Activated CD8-positive, alpha-beta T cell treated with anti-CD3 and anti-CD28 coated beads, Interleukin-2, amount 10 ng/mL, durations not matched to agents 7 days and 5 days (primary cell): ENCODE results near the gene ARFRP1. TPM values are rescaled to one million over a fixed set of nuclear protein-coding genes. Genes with fewer than 3 reads are reported as not detected.
"Not testable (repeated sequence)": the region's sequence is repeated elsewhere in the genome, so short reads cannot be mapped to it uniquely, and the experiment has no call there.

Source experiments
- ATAC-seq: fragments of 150-1000 bp; cut with Tn5 transposase; one replicate; pipeline ENCODE4 v1.10.0; 2021; ENCODE audit warnings: moderate library complexity
- CTCF ChIA-PET: fragments of 350-600 bp; sonication (Branson Sonifier 250); formaldehyde crosslinking; loops from one replicate; lab custom pipeline; 2021; ENCODE audit warnings: antibody characterized with exemption; lab: Charles Lee
- POLR2A ChIA-PET: fragments of 350-600 bp; sonication (Branson Sonifier 250); formaldehyde crosslinking; loops from one replicate; lab custom pipeline; 2021; ENCODE audit warnings: antibody characterized with exemption; lab: Charles Lee
- DNase-seq: peaks from one replicate; pipeline ENCODE4 v3.0.0-alpha.2; 2020
- H3K27ac Mint-ChIP-seq: one replicate; pipeline ENCODE4 v1.8.0; 2021; ENCODE audit warnings: mild to moderate bottlenecking, mixed read lengths
- H3K27me3 Mint-ChIP-seq: one replicate; pipeline ENCODE4 v1.8.0; 2021; ENCODE audit warnings: low read depth, mixed read lengths
- H3K36me3 Mint-ChIP-seq: one replicate; pipeline ENCODE4 v1.8.0; 2021; ENCODE audit warnings: low read depth, mixed read lengths
- H3K4me1 Mint-ChIP-seq: one replicate; pipeline ENCODE4 v1.8.0; 2021; ENCODE audit warnings: low read depth, mixed read lengths
- H3K4me3 Mint-ChIP-seq: one replicate; pipeline ENCODE4 v1.8.0; 2021; ENCODE audit warnings: mild to moderate bottlenecking, mixed read lengths
- H3K9me3 Mint-ChIP-seq: one replicate; pipeline ENCODE4 v1.8.0; 2022; ENCODE audit warnings: mixed read lengths; ENCODE audit not compliant: insufficient read depth
- total RNA-seq, 2 experiments: library from RNA; stranded (reverse); gene quantifications; one replicate each; pipeline ENCODE4 v1.2.3, GENCODE V29; 2021

The ARFRP1 gene
- total RNA-seq, 2 experiments from 2014 or later, result 55.2 to 57.6 TPM

- no peak for ATAC-seq
- Mint-ChIP-seq H3K27me3 (no peaks in the 10 kb centered on the region), H3K36me3 (peaks cover 23% of the 10 kb centered on the region), H3K27ac (no peak overlapping the region), H3K4me1 (no peaks in the 10 kb centered on the region), H3K4me3 (no peak overlapping the region), H3K9me3 (no peaks in the 10 kb centered on the region)
- ChIA-PET CTCF (no interaction called here), POLR2A (no interaction called here)
- DNase-seq, result no peak
These were observed 29.7 kb downstream of the ARFRP1 start for GRCh38 chr20:63678071-63678470.

DNA sequence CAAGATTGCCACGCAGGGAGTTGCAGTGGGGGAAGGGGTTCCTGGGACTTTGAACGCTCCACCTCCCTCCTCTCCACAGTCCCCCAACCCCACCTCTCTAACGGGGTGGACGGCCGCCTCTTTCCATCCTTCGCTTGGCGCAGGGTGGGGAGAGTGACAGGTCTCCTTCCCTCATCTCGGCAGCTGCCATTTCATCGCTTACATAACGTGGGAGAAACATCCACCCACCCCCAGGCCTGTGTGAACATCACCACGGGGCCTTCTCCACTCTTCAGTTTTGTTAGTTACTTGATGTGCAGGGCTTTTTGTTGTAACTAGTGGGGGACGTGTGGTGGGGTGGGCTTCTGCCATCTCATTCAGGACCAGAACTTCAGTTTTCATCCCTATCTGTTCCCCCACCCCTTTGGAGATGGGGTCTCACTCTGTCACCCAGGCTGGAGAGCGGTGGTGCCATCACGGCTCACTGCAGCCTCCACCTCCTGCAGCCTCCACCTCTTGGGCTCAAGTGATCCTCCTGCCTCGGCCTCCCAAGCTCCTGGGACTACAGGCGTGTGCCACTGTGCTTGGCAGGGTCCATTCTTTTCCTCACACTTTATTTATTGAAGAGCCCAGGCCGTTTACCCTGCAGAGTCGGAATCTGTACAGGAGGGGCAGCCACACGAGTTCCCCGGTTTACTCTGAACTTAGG lies 32.0 kb downstream of the ARFRP1 start:
- Mint-ChIP-seq H3K4me3 (no peak overlapping the region), H3K36me3 (peaks cover 27% of the 10 kb centered on the region), H3K9me3 (no peaks in the 10 kb centered on the region), H3K27me3 (no peaks in the 10 kb centered on the region), H3K27ac (no peak overlapping the region), H3K4me1 (no peaks in the 10 kb centered on the region)
- DNase-seq (no peak), ATAC-seq (no peak)
- POLR2A ChIA-PET, result no interaction called here
- CTCF ChIA-PET, result no interaction called here

- DNase-seq (no peak), ATAC-seq (no peak)
- Mint-ChIP-seq H3K27me3 (no peaks in the 10 kb centered on the region), H3K27ac (no peak overlapping the region), H3K4me1 (no peaks in the 10 kb centered on the region), H3K9me3 (no peaks in the 10 kb centered on the region), H3K36me3 (peaks cover 32% of the 10 kb centered on the region), H3K4me3 (no peak overlapping the region)
- POLR2A ChIA-PET, result no interaction called here
- CTCF ChIA-PET, result no interaction called here
These were observed 33.8 kb downstream of the ARFRP1 start for GRCh38 chr20:63673951-63674350.

DNA sequence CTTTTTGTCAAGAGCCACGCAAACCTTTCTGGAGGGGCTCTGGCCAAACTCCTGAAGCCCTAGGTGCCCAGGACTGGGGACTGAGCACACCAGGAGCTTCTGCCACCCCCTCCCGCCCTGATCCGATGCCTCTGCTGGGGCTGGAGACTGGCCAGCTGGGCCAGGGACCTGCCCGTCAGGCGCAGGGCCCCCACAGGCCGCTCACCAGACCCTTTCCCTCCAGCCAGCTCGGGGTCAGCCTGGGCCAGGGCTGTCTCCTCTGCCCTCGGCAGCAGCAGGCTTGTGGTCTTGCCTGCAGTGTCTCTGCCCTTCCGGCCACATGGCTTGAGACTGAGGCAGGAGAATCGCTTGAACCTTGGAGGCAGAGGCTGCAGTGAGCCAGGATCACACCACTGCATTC lies 35.1 kb downstream of the ARFRP1 start:
- H3K4me1 Mint-ChIP-seq, result no peaks in the 10 kb centered on the region
- CTCF ChIA-PET, result no interaction called here
- no peaks in the 10 kb centered on the region for H3K27me3 Mint-ChIP-seq
- no peaks in the 10 kb centered on the region for H3K9me3 Mint-ChIP-seq
- no peak overlapping the region for H3K27ac Mint-ChIP-seq
- POLR2A ChIA-PET, result no interaction called here
- H3K4me3 Mint-ChIP-seq, result no peak overlapping the region
- ATAC-seq (no peak), DNase-seq (no peak)
- peaks cover 34% of the 10 kb centered on the region for H3K36me3 Mint-ChIP-seq

DNA sequence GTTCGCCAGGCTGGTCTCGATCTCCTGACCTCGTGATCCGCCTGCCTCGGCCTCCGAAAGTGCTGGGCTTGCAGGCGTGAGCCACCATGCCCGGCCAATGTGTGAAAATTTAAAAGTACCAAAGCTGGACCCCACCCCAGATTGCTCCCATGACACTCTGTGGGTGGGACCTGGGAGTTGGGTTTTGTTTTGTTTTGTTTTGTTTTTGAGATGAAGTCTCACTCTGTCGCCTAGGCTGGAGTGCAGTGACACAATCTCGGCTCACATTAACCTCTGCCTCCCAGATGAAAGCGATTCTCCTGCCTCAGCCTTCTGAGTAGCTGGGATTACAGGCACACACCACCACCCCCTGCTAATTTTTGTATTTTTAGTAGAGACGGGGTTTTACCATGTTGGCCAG lies 36.1 kb downstream of the ARFRP1 start:
- H3K4me1 Mint-ChIP-seq, H3K9me3 Mint-ChIP-seq, H3K27ac Mint-ChIP-seq, DNase-seq, H3K27me3 Mint-ChIP-seq, CTCF ChIA-PET, ATAC-seq, POLR2A ChIA-PET, H3K4me3 Mint-ChIP-seq: not testable (repeated sequence)
- H3K36me3 Mint-ChIP-seq, result peaks cover 32% of the 10 kb centered on the region

GRCh38 chr20:63668351-63668750 lies 39.4 kb downstream of the ARFRP1 start:
- Mint-ChIP-seq H3K36me3 (peaks cover 26% of the 10 kb centered on the region), H3K27me3 (no peaks in the 10 kb centered on the region), H3K9me3 (no peaks in the 10 kb centered on the region), H3K4me1 (no peaks in the 10 kb centered on the region), H3K4me3 (no peak overlapping the region), H3K27ac (no peak overlapping the region)
- POLR2A ChIA-PET, result interaction anchor here (0.6 kb wide), 1 partner anchor 11 kb away, joined by 3 read pairs; no protein-coding TSS in a partner anchor
- no peak for DNase-seq
- CTCF ChIA-PET, result interaction anchor here (1.0 kb wide), 1 partner anchor 118 kb away, joined by 3 read pairs; no protein-coding TSS in a partner anchor
- no peak for ATAC-seq

DNA sequence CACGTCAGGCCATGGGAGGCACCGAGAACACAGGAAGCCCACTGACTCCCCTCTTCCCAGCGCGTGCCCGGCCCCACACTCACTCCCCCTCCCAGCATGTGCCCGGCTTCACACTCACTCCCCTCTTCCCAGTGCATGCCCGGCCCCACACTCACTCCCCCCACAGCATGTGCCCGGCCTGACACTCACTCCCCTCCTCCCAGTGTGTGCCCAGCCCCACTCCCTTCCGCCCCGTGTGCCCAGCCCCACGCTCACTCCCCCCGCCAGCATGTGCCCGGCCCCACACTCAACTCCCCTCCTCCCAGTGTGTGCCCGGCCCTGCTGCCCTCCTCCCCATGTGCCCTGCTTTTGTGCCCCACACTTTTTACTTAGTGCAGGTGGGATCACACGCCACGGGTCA lies 39.9 kb downstream of the ARFRP1 start:
- CTCF ChIA-PET, result no interaction called here
- H3K9me3 Mint-ChIP-seq, result no peaks in the 10 kb centered on the region
- no peak for ATAC-seq
- POLR2A ChIA-PET, result interaction anchor here (0.6 kb wide), 1 partner anchor 10 kb away, joined by 3 read pairs; no protein-coding TSS in a partner anchor
- DNase-seq, result no peak
- H3K27me3 Mint-ChIP-seq, result no peaks in the 10 kb centered on the region
- H3K4me3 Mint-ChIP-seq, result no peak overlapping the region
- no peak overlapping the region for H3K27ac Mint-ChIP-seq
- peaks cover 26% of the 10 kb centered on the region for H3K36me3 Mint-ChIP-seq
- no peaks in the 10 kb centered on the region for H3K4me1 Mint-ChIP-seq

DNA sequence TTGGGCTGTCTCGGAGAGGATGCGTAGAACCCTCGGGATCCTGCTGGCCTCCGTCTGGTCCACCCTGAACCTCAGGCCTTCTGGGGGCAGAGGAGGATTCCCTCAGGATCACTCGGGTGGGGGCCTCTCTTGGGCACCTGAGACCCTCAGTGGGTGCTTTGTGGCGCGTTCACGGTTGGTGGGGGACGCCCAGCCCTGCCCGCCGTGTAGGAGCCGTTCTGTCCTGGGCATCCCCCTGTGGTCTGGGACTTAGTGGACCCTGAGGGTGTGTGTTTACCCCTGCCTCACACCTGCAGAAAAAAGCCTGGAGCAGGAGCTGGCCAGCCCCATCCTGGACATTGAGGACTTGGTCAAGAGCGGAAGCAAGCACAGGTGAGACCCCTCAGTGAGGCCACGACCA lies 42.1 kb downstream of the ARFRP1 start:
- CTCF ChIA-PET, result interaction anchor here (1.4 kb wide), 1 partner anchor 8 kb away, joined by 3 read pairs; the partner anchor contains the start of gene RTEL1
- Mint-ChIP-seq H3K4me1 (no peaks in the 10 kb centered on the region), H3K27ac (no peak overlapping the region), H3K4me3 (no peak overlapping the region), H3K9me3 (no peaks in the 10 kb centered on the region), H3K27me3 (no peaks in the 10 kb centered on the region), H3K36me3 (peaks cover 28% of the 10 kb centered on the region)
- POLR2A ChIA-PET, result no interaction called here
- ATAC-seq (no peak), DNase-seq (no peak)

DNA sequence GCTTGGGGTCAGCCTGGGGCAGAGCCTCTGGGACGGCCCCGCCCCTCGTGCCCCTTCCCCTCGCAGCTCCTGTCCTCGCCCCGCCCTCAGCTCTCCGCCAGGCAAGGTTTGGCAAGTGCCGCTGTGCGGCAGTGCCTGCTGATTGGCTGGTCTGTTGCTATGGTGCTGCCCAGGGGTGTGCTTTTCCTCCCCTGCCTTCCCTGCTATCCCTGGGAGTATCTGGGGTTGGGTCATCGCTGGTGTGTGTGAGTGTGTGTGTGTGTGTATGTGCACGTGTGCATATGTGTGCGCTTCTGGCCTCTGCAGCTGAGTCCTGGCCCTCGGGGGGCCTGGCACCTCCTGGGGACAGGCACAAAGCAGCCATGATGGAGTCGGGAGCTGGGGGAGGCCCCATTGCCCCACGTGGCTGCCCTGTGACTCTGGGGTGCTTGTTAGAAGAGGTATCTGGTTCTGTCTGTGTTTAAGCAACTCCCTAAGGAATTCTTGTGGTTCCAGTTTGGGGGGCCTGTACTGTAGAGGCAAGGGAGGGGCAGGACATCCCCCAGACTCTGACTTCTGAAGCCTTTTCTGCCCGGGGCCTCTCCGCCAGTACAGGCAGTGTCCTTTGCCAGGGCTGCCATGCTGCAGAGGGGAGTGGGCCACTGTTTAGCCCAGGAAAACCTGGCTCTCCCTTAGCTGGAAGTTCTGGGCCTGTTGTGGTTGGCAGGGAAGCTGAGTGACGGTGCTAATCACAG lies 42.7 kb downstream of the ARFRP1 start:
- POLR2A ChIA-PET, result no interaction called here
- no peaks in the 10 kb centered on the region for H3K27me3 Mint-ChIP-seq
- H3K4me1 Mint-ChIP-seq, result no peaks in the 10 kb centered on the region
- no peak overlapping the region for H3K4me3 Mint-ChIP-seq
- no peak for ATAC-seq
- no peak for DNase-seq
- H3K9me3 Mint-ChIP-seq, result no peaks in the 10 kb centered on the region
- no peak overlapping the region for H3K27ac Mint-ChIP-seq
- CTCF ChIA-PET, result no interaction called here
- peaks cover 29% of the 10 kb centered on the region for H3K36me3 Mint-ChIP-seq

DNA sequence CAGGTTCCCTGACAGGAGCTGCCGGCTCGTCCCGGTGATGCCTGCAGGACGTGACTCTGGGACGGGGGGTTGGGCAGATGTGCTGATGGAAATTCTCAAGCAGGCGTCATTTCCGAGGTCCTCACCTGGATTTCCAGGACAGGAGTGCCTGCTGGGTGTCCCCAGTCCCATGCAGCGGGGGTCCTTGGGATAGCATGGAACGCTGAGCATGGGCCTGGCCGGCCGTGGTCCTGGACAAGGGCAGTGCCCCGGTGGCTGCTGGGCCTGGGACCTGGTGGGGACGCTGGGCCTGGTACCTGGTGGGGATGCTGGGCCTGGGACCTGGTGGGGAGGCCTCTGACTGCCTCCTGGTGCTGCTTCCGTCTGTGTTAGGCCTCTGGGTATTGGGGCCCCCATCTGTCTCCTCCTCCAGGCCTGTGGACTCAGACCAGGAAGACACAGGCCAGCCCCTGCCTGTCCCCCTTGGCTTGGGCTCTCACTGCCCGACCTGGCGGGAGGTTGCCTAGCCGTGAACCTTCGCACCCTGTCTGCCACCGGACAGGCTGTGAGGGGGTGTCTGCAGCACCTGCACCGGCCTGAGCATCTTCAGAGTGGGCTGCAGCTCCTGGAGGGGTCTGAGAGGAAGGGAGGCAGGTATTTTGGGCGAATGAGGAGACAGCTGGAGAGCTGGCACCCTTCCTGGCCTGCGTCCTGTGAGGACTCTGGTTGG lies 43.5 kb downstream of the ARFRP1 start:
- ATAC-seq (no peak), DNase-seq (no peak)
- Mint-ChIP-seq H3K4me1 (peaks cover 6% of the 10 kb centered on the region), H3K27ac (no peak overlapping the region), H3K4me3 (no peak overlapping the region), H3K27me3 (no peaks in the 10 kb centered on the region), H3K36me3 (peaks cover 27% of the 10 kb centered on the region), H3K9me3 (no peaks in the 10 kb centered on the region)
- ChIA-PET CTCF (no interaction called here), POLR2A (no interaction called here)

- ChIA-PET CTCF (no interaction called here), POLR2A (no interaction called here)
- H3K4me1 Mint-ChIP-seq, result peaks cover 13% of the 10 kb centered on the region
- DNase-seq, result no peak
- H3K27ac Mint-ChIP-seq, result no peak overlapping the region
- no peak overlapping the region for H3K4me3 Mint-ChIP-seq
- no peak for ATAC-seq
- H3K36me3 Mint-ChIP-seq, result peaks cover 23% of the 10 kb centered on the region
- no peaks in the 10 kb centered on the region for H3K27me3 Mint-ChIP-seq
- no peaks in the 10 kb centered on the region for H3K9me3 Mint-ChIP-seq
These were observed 44.3 kb downstream of the ARFRP1 start for GRCh38 chr20:63663332-63664066.
